HL-60/S4 (cell line): ENCODE results near the gene RXRG.

Experiments used
- in situ Hi-C: fragments of 300-500 bp; cut with MboI; formaldehyde crosslinking; loops from 2 replicates; pipeline ENCODE4 v1.14.3; 2022; ENCODE audit warnings: low sequenced_read_pairs

The RXRG gene

DNA sequence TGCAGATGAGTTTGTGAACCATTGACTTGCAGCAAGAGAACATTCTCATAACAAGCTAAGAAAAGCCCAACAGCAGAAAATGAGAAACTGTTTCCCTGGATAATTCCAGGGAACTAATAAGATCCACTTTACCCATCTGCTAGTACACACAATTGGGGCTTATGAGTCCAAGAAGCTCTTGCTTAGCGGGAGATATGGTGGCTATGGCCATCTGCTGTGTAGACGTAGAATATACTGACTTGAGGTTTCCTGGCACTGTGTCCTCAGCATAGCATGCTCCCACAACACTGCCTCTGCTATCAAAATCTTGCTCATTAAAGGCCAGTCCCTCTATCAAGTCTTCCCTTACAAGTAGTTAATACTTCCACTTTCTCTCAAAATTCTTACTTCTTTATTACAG lies 6.8 kb upstream of the RXRG start:
- in situ Hi-C loops: no loop called here

- in situ Hi-C loops: no loop called here
Measured at GRCh38 chr1:165449131-165449530, 4.2 kb upstream of the RXRG start.

GRCh38 chr1:165445388-165445787 lies 462 bp upstream of the RXRG start:
- in situ Hi-C loops: no loop called here

DNA sequence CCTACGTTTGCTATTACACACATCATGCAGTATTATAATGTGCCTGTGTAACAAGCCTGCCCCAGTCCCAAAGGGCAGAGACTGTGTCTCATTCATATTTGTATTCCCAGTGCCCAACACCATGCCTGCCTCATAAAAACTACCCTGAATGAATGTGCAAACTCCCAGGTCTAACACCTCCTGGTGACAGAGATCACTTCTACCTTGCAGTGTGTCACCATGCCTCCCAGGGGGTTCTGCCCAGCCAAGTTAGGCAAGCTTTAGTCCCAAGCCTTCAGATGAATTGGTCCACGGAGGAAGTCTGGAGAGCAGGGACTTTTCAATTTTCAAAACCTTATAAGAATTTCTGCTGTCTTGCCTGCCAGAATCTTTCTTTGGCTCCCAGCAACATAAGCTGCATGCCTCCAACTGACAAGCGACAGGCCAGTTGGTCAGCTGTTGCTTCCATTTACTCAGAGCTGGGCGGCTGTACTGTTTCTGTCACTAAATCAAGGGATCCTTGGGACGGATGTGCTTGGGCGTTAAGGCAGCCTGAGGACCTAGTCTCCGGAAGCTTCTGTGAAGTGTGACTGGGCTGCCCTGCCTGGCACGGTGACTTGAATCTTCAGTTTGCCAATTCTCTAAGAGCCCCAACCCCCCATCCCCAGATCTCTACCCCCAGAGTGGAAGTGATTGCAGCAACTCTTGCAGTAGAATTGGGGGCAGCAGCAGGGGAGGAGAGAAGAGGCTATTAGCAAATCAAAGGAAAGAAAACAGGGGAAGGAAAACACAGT lies 1.2 kb downstream of the RXRG start:
- in situ Hi-C loops: no loop called here

- in situ Hi-C loops: no loop called here
Measured at GRCh38 chr1:165442653-165443052, 2.3 kb downstream of the RXRG start.

GRCh38 chr1:165442053-165442452 lies 2.9 kb downstream of the RXRG start:
- in situ Hi-C loops: no loop called here

GRCh38 chr1:165441166-165441880 lies 3.6 kb downstream of the RXRG start:
- in situ Hi-C loops: no loop called here

DNA sequence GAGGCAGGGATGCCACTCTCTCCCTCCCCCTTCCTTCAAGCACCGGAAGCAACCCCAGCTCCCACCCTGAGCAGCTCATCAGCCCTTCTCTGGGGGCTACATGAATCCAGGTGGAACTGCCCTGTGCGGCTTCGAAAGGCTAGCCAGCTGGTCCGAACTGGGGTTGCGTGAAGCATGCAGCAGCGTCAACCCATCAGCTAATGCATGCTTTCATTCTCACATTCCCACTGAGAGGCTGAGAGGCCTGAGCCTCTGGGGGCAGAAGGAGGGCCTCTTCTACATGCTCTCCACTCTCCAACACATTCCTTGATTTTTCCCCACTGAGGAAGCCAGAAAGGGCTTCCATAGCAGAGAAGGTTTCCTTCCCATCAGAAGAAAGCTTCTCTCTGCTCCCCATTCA lies 5.6 kb downstream of the RXRG start:
- in situ Hi-C loops: no loop called here

- in situ Hi-C loops: no loop called here
Measured at GRCh38 chr1:165436994-165437393, 7.9 kb downstream of the RXRG start.

DNA sequence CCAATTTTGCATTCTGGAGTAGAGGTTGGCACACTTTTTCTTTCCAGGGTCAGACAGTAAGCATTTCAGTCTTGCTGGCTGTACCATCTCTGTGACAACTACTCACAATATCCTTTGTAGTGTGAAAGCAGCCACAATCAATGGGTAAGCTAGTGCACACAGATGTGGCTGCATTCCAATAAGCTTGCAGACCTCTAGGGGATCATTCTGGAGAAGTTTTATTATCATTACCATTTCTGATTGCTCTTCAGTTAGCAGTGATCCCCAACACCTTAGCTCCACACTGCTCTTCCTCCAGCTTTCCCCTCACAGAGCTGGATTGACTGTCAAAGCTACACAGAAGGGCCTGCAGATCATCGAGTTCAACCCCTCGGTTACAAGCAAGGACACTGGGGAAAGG lies 9.1 kb downstream of the RXRG start:
- in situ Hi-C loops: no loop called here

GRCh38 chr1:165434281-165434680 lies 10.6 kb downstream of the RXRG start:
- in situ Hi-C loops: no loop called here

GRCh38 chr1:165431079-165431478 lies 13.8 kb downstream of the RXRG start:
- in situ Hi-C loops: no loop called here

- in situ Hi-C loops: no loop called here
Measured at GRCh38 chr1:165426745-165427144, 18.2 kb downstream of the RXRG start.

- in situ Hi-C loops: no loop called here
Measured at GRCh38 chr1:165425621-165426020, 19.3 kb downstream of the RXRG start.

- in situ Hi-C loops: no loop called here
Measured at GRCh38 chr1:165424454-165425216, 20.3 kb downstream of the RXRG start.

- in situ Hi-C loops: no loop called here
Measured at GRCh38 chr1:165423136-165423535, 21.8 kb downstream of the RXRG start.

DNA sequence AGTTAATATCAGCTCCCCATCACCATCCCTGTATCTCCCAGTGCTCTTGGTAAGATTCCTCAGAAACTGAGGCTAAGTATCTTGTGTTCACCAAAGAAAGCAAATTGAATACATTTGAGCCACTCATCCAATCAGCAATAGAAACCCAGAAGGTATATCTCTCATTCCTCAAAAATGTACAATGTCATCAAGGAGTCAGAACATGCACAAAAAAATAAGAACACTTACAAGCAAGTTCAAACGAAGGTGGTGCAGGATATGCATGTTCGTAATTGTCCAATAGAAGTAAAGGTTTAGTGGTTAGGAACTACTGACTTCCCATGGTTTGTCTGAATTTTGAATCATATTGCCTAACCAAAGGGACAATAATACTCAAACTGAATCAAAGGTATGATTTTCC lies 24.3 kb downstream of the RXRG start:
- in situ Hi-C loops: no loop called here

DNA sequence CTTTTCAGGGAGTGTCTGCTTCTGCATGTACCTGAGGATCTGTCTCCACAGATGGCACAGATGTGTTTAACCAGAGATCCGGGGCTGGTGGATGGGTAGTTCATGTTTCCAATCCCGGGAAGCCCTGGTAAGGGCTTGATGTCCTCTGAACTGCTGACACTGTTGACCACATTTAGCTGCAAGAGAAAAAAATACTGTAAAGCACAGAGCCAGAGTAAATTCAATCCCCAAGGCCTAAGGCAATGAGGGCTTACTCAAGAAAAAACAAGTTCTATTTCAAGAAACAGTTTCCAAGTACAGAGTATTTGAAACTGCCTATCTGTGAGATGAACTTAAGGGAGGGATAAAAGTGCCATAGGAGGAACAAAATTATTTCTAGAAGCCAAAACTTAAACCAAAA lies 25.1 kb downstream of the RXRG start:
- in situ Hi-C loops: no loop called here

DNA sequence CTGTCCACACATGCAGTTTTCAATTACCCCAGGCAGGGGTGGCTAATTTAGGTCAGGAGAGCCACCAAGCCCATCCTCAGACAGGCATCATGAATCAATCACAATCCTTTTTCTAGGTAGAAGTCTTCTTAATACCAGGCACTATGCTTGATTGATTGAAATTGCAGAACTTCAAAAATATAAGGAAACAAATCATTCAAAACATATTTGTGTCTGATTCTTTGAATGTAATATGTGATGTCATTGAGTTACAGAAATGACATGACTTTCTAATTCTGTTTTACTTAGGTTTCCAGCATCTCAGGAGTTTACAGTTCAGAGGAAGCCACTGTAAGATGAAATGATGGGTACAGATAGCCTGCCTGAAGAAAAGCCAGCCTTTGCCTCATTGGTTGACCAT lies 26.7 kb downstream of the RXRG start:
- in situ Hi-C loops: no loop called here

DNA sequence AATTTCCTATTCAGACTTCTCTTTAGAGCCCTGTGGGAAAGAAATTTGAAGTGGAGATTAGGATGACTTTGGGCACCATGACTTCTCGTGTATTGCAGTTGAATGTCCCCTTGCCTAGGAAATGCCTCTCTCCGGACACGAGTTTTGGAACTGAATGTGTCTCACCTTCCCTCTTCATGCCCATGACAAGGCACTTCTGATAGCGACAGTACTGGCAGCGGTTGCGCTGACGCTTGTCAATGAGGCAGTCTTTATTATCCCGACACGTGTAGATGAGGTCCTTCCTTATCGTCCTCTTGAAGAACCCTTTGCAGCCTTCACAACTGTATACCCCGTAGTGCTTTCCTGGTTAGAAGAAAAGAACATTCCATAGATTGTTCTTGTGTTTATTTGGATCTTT lies 28.1 kb downstream of the RXRG start:
- in situ Hi-C loops: no loop called here

DNA sequence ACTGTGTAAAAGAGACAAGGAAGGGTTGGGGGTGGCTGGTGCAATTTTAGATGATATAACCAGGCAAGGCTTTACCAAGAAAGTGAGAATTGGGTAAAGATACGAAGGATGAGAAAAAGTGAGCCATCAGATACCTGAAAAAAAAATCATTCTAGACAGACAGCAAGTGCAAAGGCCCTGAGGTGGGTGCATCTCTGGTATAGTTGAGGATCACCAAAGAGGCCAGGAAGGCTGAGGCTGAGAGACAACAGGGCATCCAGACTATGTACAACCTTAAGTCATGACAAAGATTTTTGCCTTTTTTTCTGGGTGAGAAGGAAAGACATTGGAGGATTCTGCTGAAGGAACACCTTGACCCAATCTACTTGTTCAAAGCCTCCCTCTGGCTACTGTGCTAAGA lies 29.9 kb downstream of the RXRG start:
- in situ Hi-C loops: no loop called here

- in situ Hi-C loops: no loop called here
Measured at GRCh38 chr1:165414620-165415019, 30.3 kb downstream of the RXRG start.
